Suppressor macrophage treated with lipopolysaccharide for 4 hours (primary cell): Measurements from ENCODE around the gene SMCO4.
"Not testable (repeated sequence)": the region's sequence is repeated elsewhere in the genome, so short reads cannot be mapped to it uniquely, and the experiment has no call there.

Experiments used
- DNase-seq: peaks from one replicate; pipeline ENCODE4 v3.0.0-alpha.2; 2020

The SMCO4 gene

DNA sequence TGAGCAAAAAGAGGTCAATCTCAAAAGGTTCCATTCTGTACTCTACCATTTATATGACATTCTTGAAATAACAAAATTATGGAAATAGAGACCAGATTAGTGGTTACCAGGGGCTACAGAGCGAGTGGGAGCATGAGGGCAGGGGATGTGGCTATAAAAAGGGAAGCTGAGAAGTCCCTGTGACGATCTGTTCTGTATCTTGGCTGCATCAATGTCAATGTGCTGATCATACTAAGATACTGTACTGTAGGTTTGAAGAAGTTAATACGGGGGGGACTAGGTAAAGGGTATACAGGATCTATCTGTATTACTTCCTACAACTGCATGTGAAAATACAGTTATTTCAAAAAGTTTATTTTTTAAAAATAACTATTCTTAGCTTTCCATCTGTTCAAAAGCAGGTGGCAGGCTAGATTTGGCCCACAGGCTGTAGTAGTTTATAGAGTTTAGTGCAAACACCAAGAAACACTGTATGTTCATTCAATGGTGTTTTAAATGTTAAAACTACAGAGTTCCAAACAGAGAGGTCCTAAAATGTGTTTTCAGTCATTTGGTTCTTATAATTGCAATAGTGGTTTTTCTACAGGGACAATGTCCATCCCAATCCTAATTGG, 78.2 kb downstream of the SMCO4 start:
- DNase-seq, result no peak

GRCh38 chr11:93463666-93464065, 79.5 kb downstream of the SMCO4 start:
- not testable (repeated sequence) for DNase-seq

GRCh38 chr11:93458286-93458685, 84.9 kb downstream of the SMCO4 start:
- DNase-seq, result no peak

DNA sequence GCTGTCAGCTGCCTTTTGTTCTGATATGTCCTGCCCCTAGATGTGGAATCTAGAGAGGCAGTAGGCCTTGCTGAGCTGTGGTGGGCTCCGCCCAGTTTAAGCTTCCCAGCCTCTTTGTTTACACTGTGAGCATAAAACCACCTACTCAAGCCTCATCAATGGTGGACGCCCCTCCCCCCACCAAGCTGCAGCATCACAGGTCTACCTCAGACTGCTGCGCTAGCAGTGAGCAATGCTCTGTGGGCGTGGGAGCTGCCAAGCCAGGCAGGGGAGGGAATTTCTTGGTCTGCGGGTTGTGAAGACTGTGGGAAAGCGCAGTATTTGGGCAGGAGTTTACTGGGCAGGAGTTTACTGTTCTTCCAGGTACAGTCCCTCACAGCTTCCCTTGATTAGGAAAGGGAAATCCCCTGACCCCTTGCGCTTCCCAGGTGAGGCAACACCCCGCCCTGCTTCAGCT, 98.5 kb downstream of the SMCO4 start:
- no peak for DNase-seq

DNA sequence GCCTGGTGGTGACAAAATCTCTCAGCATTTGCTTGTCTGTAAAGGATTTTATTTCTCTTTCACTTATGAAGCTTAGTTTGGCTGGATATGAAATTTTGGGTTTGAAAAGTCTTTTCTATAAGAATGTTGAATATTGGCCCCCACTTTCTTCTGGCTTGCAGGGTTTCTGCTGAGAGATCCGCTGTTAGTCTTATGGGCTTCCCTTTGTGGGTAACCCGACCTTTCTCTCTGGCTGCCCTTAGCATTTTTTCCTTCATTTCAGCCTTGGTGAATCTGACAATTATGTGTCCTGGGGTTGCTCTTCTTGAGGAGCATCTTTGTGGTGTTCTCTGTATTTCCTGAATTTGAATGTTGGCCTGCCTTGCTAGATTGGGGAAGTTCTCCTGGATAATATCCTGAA, 100.0 kb downstream of the SMCO4 start:
- not testable (repeated sequence) for DNase-seq

DNA sequence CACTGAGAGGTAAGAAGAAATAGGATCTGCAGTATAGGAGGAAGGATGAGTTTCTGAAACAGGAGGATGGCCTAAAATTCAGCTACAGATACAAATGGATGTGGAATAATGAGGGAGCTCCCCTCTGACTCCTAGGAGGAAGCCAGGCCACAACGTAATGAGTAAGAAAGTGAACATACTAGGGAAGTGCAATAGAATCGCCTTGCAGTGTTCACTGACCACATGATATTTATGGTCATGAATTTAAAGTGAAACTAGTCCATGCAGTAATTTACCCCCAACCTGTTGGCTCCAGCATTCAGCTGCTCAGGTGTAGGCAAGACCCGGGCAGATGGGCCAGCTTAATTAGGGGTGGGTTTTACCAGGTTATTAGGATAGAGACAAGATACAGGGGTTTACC, 110.9 kb downstream of the SMCO4 start:
- DNase-seq, result peak; percentile 6
